ENCODE results near the gene MVB12B.
"Not testable (repeated sequence)": the region's sequence is repeated elsewhere in the genome, so short reads cannot be mapped to it uniquely, and the experiment has no call there.

MVB12B gene

DNA sequence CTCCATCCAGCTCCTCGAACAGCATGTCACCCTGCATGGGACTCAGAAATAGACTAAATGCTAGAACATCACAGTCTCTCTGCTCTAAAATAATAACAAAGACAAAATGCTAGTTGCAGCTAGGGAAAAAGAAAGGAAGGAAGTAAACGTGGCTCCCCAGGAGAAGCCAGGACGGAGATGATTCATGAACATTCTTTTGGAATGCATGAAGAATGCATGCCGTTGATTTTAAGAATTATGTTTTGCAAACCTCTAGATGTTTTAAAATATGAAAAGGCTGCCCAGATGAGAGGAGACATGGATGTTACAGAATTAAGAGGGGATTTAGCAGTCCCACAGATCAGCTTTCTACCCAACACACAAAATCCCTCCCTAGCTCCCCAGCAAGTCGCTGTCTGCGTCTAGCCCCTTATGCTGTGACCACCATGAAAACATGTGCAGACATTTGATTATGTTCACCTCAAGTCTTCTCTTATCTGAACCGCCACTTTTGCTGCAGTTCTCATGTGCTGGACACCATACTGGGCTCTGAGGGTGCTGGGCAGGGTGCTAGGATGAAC is 147.7 kb downstream of the MVB12B start:
- H3K36me3 ChIP-seq (ENCODE audit: control insufficient read depth, insufficient read depth, low read length): no peaks in the 10 kb centered on the region

GRCh38 chr9:126474786-126475485 is 148.3 kb downstream of the MVB12B start:
- H3K4me3 ChIP-seq (replicated peaks; ENCODE audit: low read depth, low read length): no peak overlapping the region
- H3K36me3 ChIP-seq (ENCODE audit: control insufficient read depth, insufficient read depth, low read length): no peaks in the 10 kb centered on the region
- no peak for TF ChIP-seq CTCF (IDR thresholded peaks at IDR 0.05; ENCODE audit: insufficient read depth, low read length, poor library complexity, severe bottlenecking)
- peaks cover 1% of the 10 kb centered on the region; the same call in 1 of the 2 replicates for H3K27me3 ChIP-seq (replicated peaks; ENCODE audit: control insufficient read depth, insufficient read depth, low read length)
- DNase-seq (ENCODE audit: extremely low read depth, insufficient read length): no peak

More for the DNA sequence above, 147.7 kb downstream of the MVB12B start:
- no peak for TF ChIP-seq CTCF (IDR thresholded peaks at IDR 0.05; ENCODE audit: insufficient read depth, low read length, poor library complexity, severe bottlenecking)
- DNase-seq (ENCODE audit: extremely low read depth, insufficient read length): no peak
- Histone ChIP-seq H3K4me3 (replicated peaks; ENCODE audit: low read depth, low read length) (no peak overlapping the region), H3K27me3 (replicated peaks; ENCODE audit: control insufficient read depth, insufficient read depth, low read length) (peaks cover 4% of the 10 kb centered on the region; the same call in 1 of the 2 replicates)

GRCh38 chr9:126475933-126476555 is 149.4 kb downstream of the MVB12B start:
- no peak overlapping the region for H3K4me3 ChIP-seq (replicated peaks; ENCODE audit: low read depth, low read length)
- H3K27me3 ChIP-seq (replicated peaks; ENCODE audit: control insufficient read depth, insufficient read depth, low read length): peaks cover 3% of the 10 kb centered on the region
- TF ChIP-seq CTCF (IDR thresholded peaks at IDR 0.05; ENCODE audit: insufficient read depth, low read length, poor library complexity, severe bottlenecking): no peak
- no peak for DNase-seq (ENCODE audit: extremely low read depth, insufficient read length)
- no peaks in the 10 kb centered on the region for H3K36me3 ChIP-seq (ENCODE audit: control insufficient read depth, insufficient read depth, low read length)

GRCh38 chr9:126477432-126477831 is 150.8 kb downstream of the MVB12B start:
- not testable (repeated sequence) for DNase-seq (ENCODE audit: extremely low read depth, insufficient read length); H3K36me3 ChIP-seq (ENCODE audit: control insufficient read depth, insufficient read depth, low read length); H3K4me3 ChIP-seq (replicated peaks; ENCODE audit: low read depth, low read length); H3K27me3 ChIP-seq (replicated peaks; ENCODE audit: control insufficient read depth, insufficient read depth, low read length)

GRCh38 chr9:126478216-126478981 is 151.8 kb downstream of the MVB12B start:
- H3K4me3 ChIP-seq (replicated peaks; ENCODE audit: low read depth, low read length): no peak overlapping the region
- TF ChIP-seq CTCF (IDR thresholded peaks at IDR 0.05; ENCODE audit: insufficient read depth, low read length, poor library complexity, severe bottlenecking): no peak
- H3K36me3 ChIP-seq (ENCODE audit: control insufficient read depth, insufficient read depth, low read length): no peaks in the 10 kb centered on the region
- no peak for DNase-seq (ENCODE audit: extremely low read depth, insufficient read length)
- peaks cover 2% of the 10 kb centered on the region for H3K27me3 ChIP-seq (replicated peaks; ENCODE audit: control insufficient read depth, insufficient read depth, low read length)

DNA sequence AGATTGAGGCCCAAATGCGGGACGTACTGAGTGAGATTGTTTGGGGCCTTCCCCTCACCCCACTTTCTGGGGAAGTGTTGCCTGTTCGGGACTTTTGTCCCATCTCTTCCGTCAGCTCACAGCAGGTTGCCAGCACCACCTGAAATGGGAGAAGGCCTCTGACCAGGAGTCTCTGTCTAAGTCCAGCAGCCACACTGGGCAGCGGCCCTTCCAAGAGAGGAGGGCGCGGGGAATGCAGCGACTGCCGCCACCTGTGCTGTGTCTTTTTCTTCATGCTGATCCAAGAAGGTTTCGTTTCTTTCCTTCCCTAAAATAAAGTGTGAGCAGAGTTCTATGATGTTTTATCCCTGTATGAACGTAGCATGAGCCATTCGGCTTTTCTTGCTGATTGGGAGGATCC is 152.9 kb downstream of the MVB12B start:
- Histone ChIP-seq H3K36me3 (ENCODE audit: control insufficient read depth, insufficient read depth, low read length) (no peaks in the 10 kb centered on the region), H3K4me3 (replicated peaks; ENCODE audit: low read depth, low read length) (no peak overlapping the region), H3K27me3 (replicated peaks; ENCODE audit: control insufficient read depth, insufficient read depth, low read length) (peaks cover 2% of the 10 kb centered on the region)
- DNase-seq (ENCODE audit: extremely low read depth, insufficient read length): no peak
- TF ChIP-seq CTCF (IDR thresholded peaks at IDR 0.05; ENCODE audit: insufficient read depth, low read length, poor library complexity, severe bottlenecking): no peak
